Muscle of leg (tissue), 11 donors: ENCODE results near the gene CFAP92. TPM values are rescaled to one million over a fixed set of nuclear protein-coding genes. Genes with fewer than 3 reads are reported as not detected.
A peak's percentile ranks its signal among the peaks of the same experiment; 100 is the strongest.
"Not testable (repeated sequence)": the region's sequence is repeated elsewhere in the genome, so short reads cannot be mapped to it uniquely, and the experiment has no call there.

Experiments
- DNase-seq: peaks from one replicate; pipeline ENCODE4 v3.0.0; 2013
- H3K27ac ChIP-seq: one replicate; pipeline ENCODE4 v1.5.1; 2013; ENCODE audit warnings: mild to moderate bottlenecking, low read length, control low read depth
- H3K27me3 ChIP-seq: one replicate; pipeline ENCODE4 v1.6.1; 2013; ENCODE audit warnings: low read length; ENCODE audit not compliant: control insufficient read depth, insufficient read depth
- H3K36me3 ChIP-seq: one replicate; pipeline ENCODE4 v1.6.1; 2013; ENCODE audit warnings: low read length; ENCODE audit not compliant: control insufficient read depth, insufficient read depth
- H3K4me1 ChIP-seq: one replicate; pipeline ENCODE4 v1.6.1; 2013; ENCODE audit warnings: low read length; ENCODE audit not compliant: control insufficient read depth, insufficient read depth
- H3K4me3 ChIP-seq: one replicate; pipeline ENCODE4 v1.5.1; 2013; ENCODE audit warnings: low read length, control low read depth
- H3K9me3 ChIP-seq: replicated peaks from 2 replicates; pipeline ENCODE4 v1.6.1; 2013; ENCODE audit warnings: low read depth, low read length; ENCODE audit not compliant: control insufficient read depth
- WGBS: methylation state at CpG from one replicate; pipeline ENCODE4 v1.1.5; 2013; ENCODE audit warnings: missing lambda C conversion rate; ENCODE audit not compliant: insufficient coverage; 5-methylcytosine and 5-hydroxymethylcytosine counted together
- polyA plus RNA-seq, 8 donors: library from polyadenylated mRNA; unstranded; fragments of 120-200 nt; gene quantifications; one replicate each; pipeline versions ENCODE4 v1.2.1 to v1.2.3, GENCODE V29; 2013; ENCODE audit warnings: inconsistent platforms in 1 of 8, low replicate concordance in 1 of 8; ENCODE audit not compliant: insufficient read length in 8 of 8, insufficient read depth in 1 of 8
- total RNA-seq: library from RNA; stranded (reverse); fragments of 120-200 nt; gene quantifications from one replicate; pipeline ENCODE4 v1.2.4, GENCODE V29; 2013

Gene CFAP92
- total and polyA plus RNA-seq, 9 donors, result 0.27 to 1.1 (median 0.57) TPM

DNA sequence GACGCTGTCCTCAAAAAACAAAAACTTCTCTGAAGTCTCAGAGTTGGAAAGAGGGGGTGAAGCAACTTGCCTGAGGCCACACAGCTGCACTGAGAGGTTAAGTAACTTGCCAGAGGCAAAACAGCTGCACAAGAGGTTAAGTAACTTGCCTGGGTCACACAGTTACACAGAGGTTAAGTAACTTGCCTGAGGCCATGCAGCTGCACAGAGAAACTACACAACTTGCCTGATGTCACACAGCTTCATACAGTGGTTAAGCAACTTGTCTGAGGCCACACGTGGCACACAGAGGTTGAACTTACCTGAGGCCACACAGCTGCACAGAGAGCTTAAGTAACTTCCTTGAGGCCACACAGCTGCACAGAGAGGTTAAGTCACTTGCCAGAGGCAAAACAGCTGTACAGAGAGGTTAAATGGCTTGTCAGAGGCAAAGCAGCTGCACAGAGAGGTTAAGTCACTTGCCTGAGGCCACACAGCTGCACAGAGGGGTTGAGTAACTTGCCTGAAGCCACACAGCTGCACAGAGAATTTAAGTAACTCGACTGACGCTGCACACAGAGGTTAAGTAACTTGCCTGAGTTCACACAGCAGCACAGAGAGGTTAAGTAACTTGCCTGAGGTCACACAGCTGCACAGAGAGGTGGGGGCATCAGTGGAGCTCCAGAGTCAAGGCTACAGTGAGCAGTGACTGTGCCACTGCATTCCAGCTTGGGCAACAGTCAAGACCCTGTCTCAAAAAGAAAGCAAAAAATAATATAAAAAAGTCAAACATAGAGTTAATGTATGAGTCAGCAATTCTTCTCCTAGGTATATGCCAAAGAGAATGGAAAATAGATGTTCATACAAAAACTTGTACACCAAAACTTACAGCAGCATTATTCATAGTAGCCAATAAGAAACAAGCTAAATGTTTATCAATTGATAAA lies 126.4 kb downstream of the CFAP92 start:
- Histone ChIP-seq H3K4me3 (no peak overlapping the region), H3K27me3 (no peaks in the 10 kb centered on the region), H3K36me3 (no peaks in the 10 kb centered on the region), H3K4me1 (peaks cover 22% of the 10 kb centered on the region), H3K27ac (no peak overlapping the region), H3K9me3 (no peaks in the 10 kb centered on the region)
- no peak for DNase-seq
- WGBS, result 74% methylated on average over 4 of the region's 4 CpGs

DNA sequence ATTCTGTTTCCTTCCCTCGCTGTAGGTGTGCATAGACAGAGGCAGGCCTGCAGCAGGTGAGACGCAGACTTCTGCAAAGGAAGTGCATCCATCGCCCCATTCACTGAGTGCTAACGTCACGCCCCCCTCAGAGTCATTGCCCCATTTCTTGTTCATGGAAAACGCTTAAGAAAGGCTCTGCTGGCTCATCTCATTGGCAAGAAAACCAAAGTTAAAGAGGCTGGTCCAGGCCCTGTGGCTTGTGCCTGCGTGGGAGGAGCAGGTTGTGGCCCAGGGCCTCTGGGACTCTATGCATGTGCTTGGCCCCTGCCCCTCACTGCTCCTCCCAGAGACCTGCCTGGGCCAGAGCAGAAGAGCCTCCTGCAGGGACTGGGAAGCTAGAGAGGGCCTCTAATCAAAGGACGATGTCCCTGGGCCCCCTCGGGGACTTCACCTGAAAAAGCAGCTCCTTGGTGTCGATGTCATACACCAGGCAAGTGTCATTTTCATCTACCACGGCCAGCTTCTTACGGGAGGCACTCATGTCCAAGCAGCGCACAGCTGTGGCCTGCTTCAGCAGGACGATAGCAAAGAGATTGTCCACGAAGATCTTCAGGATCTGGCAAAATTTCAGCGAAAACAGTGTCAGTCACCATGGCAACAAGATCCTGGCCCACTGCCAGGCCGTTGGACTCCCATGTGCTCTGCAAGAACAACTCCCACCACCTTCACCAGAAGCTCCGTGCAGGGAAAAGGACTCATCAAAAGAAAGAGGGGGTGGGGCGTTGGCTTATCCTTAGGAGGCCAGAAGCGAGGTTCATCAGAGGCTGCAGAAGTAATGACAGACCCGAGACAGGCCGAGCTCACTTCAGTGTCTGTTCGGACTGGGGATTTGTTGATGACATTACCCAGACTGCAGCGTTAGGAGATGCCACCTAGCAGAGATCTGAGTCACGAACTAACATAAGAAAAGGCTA lies 128.7 kb downstream of the CFAP92 start:
- not testable (repeated sequence) for H3K27me3 ChIP-seq, H3K9me3 ChIP-seq, H3K4me3 ChIP-seq, H3K36me3 ChIP-seq
- peaks cover 22% of the 10 kb centered on the region for H3K4me1 ChIP-seq
- peak; percentile 66 for DNase-seq
- WGBS, result 30% methylated on average over 10 of the region's 25 CpGs
- H3K27ac ChIP-seq, result peak overlapping the region; percentile 15

DNA sequence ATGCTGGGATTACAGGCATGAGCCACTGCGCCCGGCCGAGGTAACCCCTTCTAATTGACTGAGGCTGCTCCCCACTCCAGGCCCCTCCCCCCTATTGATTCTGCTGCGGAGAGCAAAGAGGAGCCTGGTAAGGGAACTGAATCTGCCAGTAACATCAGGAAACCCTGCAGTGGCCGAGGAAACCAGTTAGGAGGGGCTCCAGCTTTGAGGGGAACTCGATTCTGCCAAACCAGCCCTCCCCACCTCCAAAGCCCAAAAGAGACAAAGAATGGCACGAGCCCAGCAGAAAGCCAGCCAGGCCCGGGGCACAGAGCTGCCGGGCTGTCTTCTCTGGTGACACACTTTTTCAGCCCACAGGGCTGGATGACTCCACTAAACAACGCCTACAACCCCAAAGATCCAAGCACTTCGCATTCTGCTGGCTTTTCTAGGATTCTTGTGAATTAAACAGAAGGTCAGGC lies 129.5 kb downstream of the CFAP92 start:
- H3K36me3 ChIP-seq, result no peaks in the 10 kb centered on the region
- peaks cover 16% of the 10 kb centered on the region for H3K9me3 ChIP-seq
- peak overlapping the region; percentile 15 for H3K27ac ChIP-seq
- H3K4me3 ChIP-seq, result no peak overlapping the region
- H3K27me3 ChIP-seq, result no peaks in the 10 kb centered on the region
- 26% methylated on average over 7 of the region's 11 CpGs for WGBS
- peaks cover 22% of the 10 kb centered on the region for H3K4me1 ChIP-seq
- peak; percentile 60 for DNase-seq

DNA sequence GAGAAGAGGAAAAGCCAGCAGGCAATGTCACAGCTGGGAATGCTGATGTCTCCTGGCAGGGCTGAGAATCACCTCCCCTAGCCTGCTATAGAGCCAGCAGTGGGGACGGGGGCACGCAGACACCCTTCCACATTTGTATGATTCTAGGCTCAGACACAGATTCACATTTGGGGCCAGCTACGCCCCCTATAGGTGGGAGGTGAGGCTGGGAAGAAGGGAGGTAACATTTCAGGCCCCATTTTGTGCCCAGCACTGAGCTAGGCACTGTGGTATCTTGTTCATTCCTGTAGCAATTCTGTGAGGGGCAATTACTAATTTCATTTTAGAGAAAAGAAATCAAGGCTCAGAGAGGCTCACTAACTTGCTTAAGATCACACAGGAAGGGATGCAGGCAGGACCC lies 130.3 kb downstream of the CFAP92 start:
- Histone ChIP-seq H3K36me3 (no peaks in the 10 kb centered on the region), H3K9me3 (peaks cover 24% of the 10 kb centered on the region), H3K27ac (no peak overlapping the region), H3K4me3 (no peak overlapping the region), H3K4me1 (peaks cover 22% of the 10 kb centered on the region), H3K27me3 (no peaks in the 10 kb centered on the region)
- DNase-seq, result peak; percentile 22
- no CpG with 5 or more reads among the region's 3 CpGs for WGBS

DNA sequence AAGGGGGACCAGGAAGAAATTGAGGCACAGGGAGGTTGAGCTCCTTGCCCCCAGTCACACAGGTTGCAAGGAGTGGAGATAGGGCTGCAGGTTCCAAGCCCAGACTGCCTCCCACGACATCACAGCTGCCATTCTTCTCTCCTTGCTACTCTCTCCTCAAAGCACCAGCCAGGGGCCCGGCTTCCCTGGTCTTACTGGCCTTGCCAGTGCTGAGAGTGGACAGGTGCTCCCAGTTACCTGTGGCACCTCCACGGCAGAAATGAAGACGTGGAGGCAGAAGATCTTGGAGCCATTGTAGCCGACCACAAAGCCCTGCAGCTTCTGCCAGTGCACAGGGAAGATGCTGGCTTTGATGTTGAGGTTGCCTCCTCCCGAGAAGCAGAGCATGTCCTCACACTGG lies 132.4 kb downstream of the CFAP92 start:
- H3K4me1 ChIP-seq, result peaks cover 22% of the 10 kb centered on the region
- no peak overlapping the region for H3K4me3 ChIP-seq
- no peaks in the 10 kb centered on the region for H3K27me3 ChIP-seq
- no peak for DNase-seq
- no peaks in the 10 kb centered on the region for H3K36me3 ChIP-seq
- peaks cover 34% of the 10 kb centered on the region for H3K9me3 ChIP-seq
- no peak overlapping the region for H3K27ac ChIP-seq
- WGBS, result 95% methylated on average over 6 of the region's 6 CpGs

Other genes starting within 250 kb of the CFAP92 start
- 25.6 TPM for gene ACAD9, start 114.5 kb downstream of the CFAP92 start, total RNA-seq
- gene ACAD9, start 114.5 kb downstream of the CFAP92 start, polyA plus RNA-seq, result 10 to 100 TPM; 22.7 to 30.4 (median 25.7) TPM
- 0.66 TPM for gene EFCC1, start 7.2 kb upstream of the CFAP92 start, total RNA-seq
- 1 to 10 TPM in 1 of 8 donors, under 1 TPM in 7; 0.61 to 2.0 (median 0.82) TPM for gene EFCC1, start 7.2 kb upstream of the CFAP92 start, polyA plus RNA-seq
- gene GP9, start 66.7 kb upstream of the CFAP92 start, total RNA-seq, result 0.40 TPM
- gene GP9, start 66.7 kb upstream of the CFAP92 start, polyA plus RNA-seq, result under 1 TPM; 0.23 to 0.81 (median 0.52) TPM
- gene RAB43, start 127.7 kb upstream of the CFAP92 start, total RNA-seq, result 2.7 TPM
- gene RAB43, start 127.7 kb upstream of the CFAP92 start, polyA plus RNA-seq, result 1 to 10 TPM; 1.6 to 4.2 (median 2.7) TPM
- gene ISY1, start 167.0 kb upstream of the CFAP92 start, total RNA-seq, result 35.6 TPM
- gene ISY1, start 167.0 kb upstream of the CFAP92 start, polyA plus RNA-seq, result 10 to 100 TPM; 33.4 to 47.6 (median 38.9) TPM
- 236 TPM for gene CNBP, start 189.8 kb upstream of the CFAP92 start, total RNA-seq
- 100 to 1,000 TPM; 273 to 327 (median 301) TPM for gene CNBP, start 189.8 kb upstream of the CFAP92 start, polyA plus RNA-seq